Measurements from ENCODE around the gene AOPEP.

Gene AOPEP

DNA sequence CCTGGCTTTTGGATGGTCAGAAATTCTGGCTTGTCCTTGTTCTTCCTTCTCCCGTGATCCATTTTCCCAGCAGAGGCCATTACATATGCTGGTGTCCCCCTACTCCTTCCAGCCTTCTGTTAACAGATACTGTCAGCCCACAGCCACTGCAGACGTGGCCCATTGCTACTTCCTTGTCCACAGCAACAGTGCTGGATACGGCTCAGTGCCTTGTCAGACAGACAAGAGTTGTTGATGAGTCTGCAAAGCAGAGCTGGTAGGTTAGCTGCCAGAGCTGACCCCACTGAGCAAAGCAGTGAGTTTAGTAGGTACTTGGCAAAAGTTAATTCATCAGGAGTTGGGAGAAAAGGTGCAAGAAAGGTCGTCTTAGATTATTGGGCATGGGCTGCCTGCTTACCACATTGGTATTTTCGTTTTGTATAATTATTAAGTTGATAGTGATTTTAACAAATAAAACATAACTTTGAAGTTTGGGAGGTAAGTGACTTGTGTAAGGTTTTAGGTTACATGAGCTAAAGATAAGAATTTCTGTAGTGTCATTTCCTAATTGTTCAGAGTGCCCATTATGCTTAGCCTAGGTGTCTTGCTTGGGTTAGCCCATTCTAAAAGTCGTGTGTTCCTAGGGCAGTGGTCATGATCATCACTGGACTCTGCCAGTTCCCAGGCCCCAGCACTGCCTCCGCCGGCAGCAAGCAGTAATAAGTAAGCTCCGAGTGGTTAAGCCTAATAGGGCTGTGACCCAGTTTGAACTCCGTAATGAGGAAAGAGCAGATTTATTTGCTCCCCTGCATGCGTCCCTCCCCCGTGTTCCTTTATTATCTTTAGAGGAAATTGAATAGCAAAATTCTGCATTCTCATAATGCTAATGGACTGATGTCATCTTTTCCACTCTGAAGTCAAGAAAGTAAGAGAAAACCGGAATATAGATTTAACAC lies 299.0 kb downstream of the AOPEP start:
- CTCF ChIA-PET = interaction anchor here (0.6 to 2.2 kb wide), 14 partner anchors 14 to 360 kb away, joined by 3 to 10 read pairs (median 4); no protein-coding TSS in a partner anchor
- Histone ChIP-seq H3K36me3 (ENCODE audit: control insufficient read depth in 2 of 2, insufficient read depth in 1 of 2, low read length in 2 of 2) (peaks cover 0 to 10% of the 10 kb centered on the region in 2 experiments; a peak in 1 of 3 replicates), H3K4me3 (ENCODE audit: low read depth, low read length) (no peak overlapping the region), H3K27ac (ENCODE audit: extremely low read depth, low read depth, low read length) (no peak overlapping the region), H3K9me3 (ENCODE audit: control insufficient read depth, insufficient read depth, low read depth, low read length) (no peaks in the 10 kb centered on the region), H3K4me1 (ENCODE audit: control insufficient read depth, insufficient read depth, low read length) (peaks cover 18% of the 10 kb centered on the region)
- POLR2A ChIA-PET = interaction anchor here (0.9 to 2.8 kb wide), 9 partner anchors 9 to 333 kb away, joined by 3 to 9 read pairs (median 4); no protein-coding TSS in a partner anchor
- TF ChIP-seq ZNF404 (tag by site-specific recombination; IDR thresholded peaks at IDR 0.05) (no peak), ZNF626 (tag by site-specific recombination; IDR thresholded peaks at IDR 0.05) (no peak), ZNF394 (tag by site-specific recombination; IDR thresholded peaks at IDR 0.05; ENCODE audit: borderline replicate concordance) (no peak), YY1 (tag by site-specific recombination; IDR thresholded peaks at IDR 0.05) (no peak), ZNF561 (tag by site-specific recombination; IDR thresholded peaks at IDR 0.05; ENCODE audit: borderline replicate concordance) (no peak), GLIS2 (tag by site-specific recombination; IDR thresholded peaks at IDR 0.05) (no peak), ZNF138 (tag by site-specific recombination; IDR thresholded peaks at IDR 0.05; ENCODE audit: borderline replicate concordance) (no peak), ZNF266 (tag by site-specific recombination; IDR thresholded peaks at IDR 0.05; ENCODE audit: low read depth) (no peak), SP3 (tag by site-specific recombination; IDR thresholded peaks at IDR 0.05) (no peak), ZNF366 (tag by site-specific recombination; conservative IDR thresholded peaks at IDR 0.05) (no peak; the same call in 1 of the 2 replicates), ZNF530 (tag by site-specific recombination; IDR thresholded peaks at IDR 0.05; ENCODE audit: low read depth) (no peak), ZNF768 (tag by site-specific recombination; IDR thresholded peaks at IDR 0.05) (no peak), TRIM28 (IDR thresholded peaks at IDR 0.05; ENCODE audit: borderline replicate concordance, low read length) (peak; percentile 37; the same call in 1 of the 2 replicates), ZNF785 (tag by site-specific recombination; IDR thresholded peaks at IDR 0.05) (no peak), ZNF132 (tag by site-specific recombination; IDR thresholded peaks at IDR 0.05; ENCODE audit: borderline replicate concordance) (no peak), ZXDB (tag by site-specific recombination; IDR thresholded peaks at IDR 0.05) (no peak; the same call in none of the 2 replicates), ZNF660 (tag by site-specific recombination; IDR thresholded peaks at IDR 0.05) (no peak), ZSCAN30 (tag by site-specific recombination; IDR thresholded peaks at IDR 0.05) (0 out of 2 replicates have a peak, but pooled peaks have one; percentile 32), ZSCAN23 (tag by site-specific recombination; IDR thresholded peaks at IDR 0.05) (no peak), ZBTB17 (tag by site-specific recombination; IDR thresholded peaks at IDR 0.05) (peak; percentile 72), SP7 (tag by site-specific recombination; IDR thresholded peaks at IDR 0.05) (peak; percentile 68), FEZF1 (tag by site-specific recombination; IDR thresholded peaks at IDR 0.05) (no peak), ZNF776 (tag by site-specific recombination; IDR thresholded peaks at IDR 0.05; ENCODE audit: borderline replicate concordance) (no peak), ZNF555 (tag by site-specific recombination; conservative IDR thresholded peaks at IDR 0.05) (no peak), ZNF155 (tag by site-specific recombination; IDR thresholded peaks at IDR 0.05) (no peak), ZNF133 (tag by site-specific recombination; IDR thresholded peaks at IDR 0.05) (no peak), ZNF558 (tag by site-specific recombination; IDR thresholded peaks at IDR 0.05) (no peak), ZNF19 (tag by site-specific recombination; IDR thresholded peaks at IDR 0.05; ENCODE audit: low read depth) (no peak), KLF8 (tag by site-specific recombination; IDR thresholded peaks at IDR 0.05) (no peak), SCRT1 (tag by site-specific recombination; IDR thresholded peaks at IDR 0.05; ENCODE audit: borderline replicate concordance) (no peak)
- TF ChIP-seq, protein P1, sequence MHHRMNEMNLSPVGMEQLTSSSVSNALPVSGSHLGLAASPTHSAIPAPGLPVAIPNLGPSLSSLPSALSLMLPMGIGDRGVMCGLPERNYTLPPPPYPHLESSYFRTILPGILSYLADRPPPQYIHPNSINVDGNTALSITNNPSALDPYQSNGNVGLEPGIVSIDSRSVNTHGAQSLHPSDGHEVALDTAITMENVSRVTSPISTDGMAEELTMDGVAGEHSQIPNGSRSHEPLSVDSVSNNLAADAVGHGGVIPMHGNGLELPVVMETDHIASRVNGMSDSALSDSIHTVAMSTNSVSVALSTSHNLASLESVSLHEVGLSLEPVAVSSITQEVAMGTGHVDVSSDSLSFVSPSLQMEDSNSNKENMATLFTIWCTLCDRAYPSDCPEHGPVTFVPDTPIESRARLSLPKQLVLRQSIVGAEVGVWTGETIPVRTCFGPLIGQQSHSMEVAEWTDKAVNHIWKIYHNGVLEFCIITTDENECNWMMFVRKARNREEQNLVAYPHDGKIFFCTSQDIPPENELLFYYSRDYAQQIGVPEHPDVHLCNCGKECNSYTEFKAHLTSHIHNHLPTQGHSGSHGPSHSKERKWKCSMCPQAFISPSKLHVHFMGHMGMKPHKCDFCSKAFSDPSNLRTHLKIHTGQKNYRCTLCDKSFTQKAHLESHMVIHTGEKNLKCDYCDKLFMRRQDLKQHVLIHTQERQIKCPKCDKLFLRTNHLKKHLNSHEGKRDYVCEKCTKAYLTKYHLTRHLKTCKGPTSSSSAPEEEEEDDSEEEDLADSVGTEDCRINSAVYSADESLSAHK (tag by site-specific recombination; IDR thresholded peaks at IDR 0.05) = no peak
- TF ChIP-seq, protein P2, sequence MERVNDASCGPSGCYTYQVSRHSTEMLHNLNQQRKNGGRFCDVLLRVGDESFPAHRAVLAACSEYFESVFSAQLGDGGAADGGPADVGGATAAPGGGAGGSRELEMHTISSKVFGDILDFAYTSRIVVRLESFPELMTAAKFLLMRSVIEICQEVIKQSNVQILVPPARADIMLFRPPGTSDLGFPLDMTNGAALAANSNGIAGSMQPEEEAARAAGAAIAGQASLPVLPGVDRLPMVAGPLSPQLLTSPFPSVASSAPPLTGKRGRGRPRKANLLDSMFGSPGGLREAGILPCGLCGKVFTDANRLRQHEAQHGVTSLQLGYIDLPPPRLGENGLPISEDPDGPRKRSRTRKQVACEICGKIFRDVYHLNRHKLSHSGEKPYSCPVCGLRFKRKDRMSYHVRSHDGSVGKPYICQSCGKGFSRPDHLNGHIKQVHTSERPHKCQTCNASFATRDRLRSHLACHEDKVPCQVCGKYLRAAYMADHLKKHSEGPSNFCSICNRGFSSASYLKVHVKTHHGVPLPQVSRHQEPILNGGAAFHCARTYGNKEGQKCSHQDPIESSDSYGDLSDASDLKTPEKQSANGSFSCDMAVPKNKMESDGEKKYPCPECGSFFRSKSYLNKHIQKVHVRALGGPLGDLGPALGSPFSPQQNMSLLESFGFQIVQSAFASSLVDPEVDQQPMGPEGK (tag by site-specific recombination; IDR thresholded peaks at IDR 0.05) = peak; percentile 42; the same call in 1 of the 2 replicates
- TF ChIP-seq, protein P3, sequence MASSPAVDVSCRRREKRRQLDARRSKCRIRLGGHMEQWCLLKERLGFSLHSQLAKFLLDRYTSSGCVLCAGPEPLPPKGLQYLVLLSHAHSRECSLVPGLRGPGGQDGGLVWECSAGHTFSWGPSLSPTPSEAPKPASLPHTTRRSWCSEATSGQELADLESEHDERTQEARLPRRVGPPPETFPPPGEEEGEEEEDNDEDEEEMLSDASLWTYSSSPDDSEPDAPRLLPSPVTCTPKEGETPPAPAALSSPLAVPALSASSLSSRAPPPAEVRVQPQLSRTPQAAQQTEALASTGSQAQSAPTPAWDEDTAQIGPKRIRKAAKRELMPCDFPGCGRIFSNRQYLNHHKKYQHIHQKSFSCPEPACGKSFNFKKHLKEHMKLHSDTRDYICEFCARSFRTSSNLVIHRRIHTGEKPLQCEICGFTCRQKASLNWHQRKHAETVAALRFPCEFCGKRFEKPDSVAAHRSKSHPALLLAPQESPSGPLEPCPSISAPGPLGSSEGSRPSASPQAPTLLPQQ (tag by site-specific recombination; IDR thresholded peaks at IDR 0.05) = no peak

Data from HEK293 (cell line).